ENCODE results near the gene B3GALT6. TPM values are rescaled to one million over a fixed set of nuclear protein-coding genes. Genes with fewer than 3 reads are reported as not detected.

Gene B3GALT6
- total RNA-seq, 1 experiment from 2014 or later = 46.4 TPM

- ChIA-PET POLR2A (no interaction called here), CTCF (no interaction called here)
- in situ Hi-C loops (cut with HindIII; ENCODE audit: low pct_unique_long_range_greater_than_20kb, low sequenced_read_pairs) = no loop called here
- TF ChIP-seq TCF7L2 (IDR thresholded peaks at IDR 0.05; ENCODE audit: low read depth, low read length) (no peak), POLR2AphosphoS5 (IDR thresholded peaks at IDR 0.05; ENCODE audit: low read depth, low read length) (no peak), SIN3A (IDR thresholded peaks at IDR 0.05; ENCODE audit: borderline replicate concordance, insufficient read depth, low read depth, low read length) (no peak), REST (IDR thresholded peaks at IDR 0.05; ENCODE audit: insufficient read depth in 1 of 2, low read depth in 2 of 2, low read length in 1 of 2) (no peak), CTCF (IDR thresholded peaks at IDR 0.05) (no peak)
- BruUV-seq (replicated peaks) = no TSS peak
- no peak for ATAC-seq
- Histone ChIP-seq H3K9me3 (ENCODE audit: control insufficient read depth, insufficient read depth, low read depth, low read length) (no peaks in the 10 kb centered on the region), H3K4me3 (ENCODE audit: low read depth in 2 of 2, low read length in 2 of 2) (no peak overlapping the region), H3K36me3 (ENCODE audit: control insufficient read depth, insufficient read depth, low read length) (no peaks in the 10 kb centered on the region; the same call in 1 of the 2 replicates), H3K27ac (ENCODE audit: low read length) (no peak overlapping the region), H3K27me3 (ENCODE audit: control insufficient read depth, insufficient read depth, low read length) (no peaks in the 10 kb centered on the region), H3K4me1 (ENCODE audit: control insufficient read depth, insufficient read depth, low read length) (peaks cover 17% of the 10 kb centered on the region)
- no peak for DNase-seq (ENCODE audit: low read depth, low spot score)
- intact Hi-C loops (cut with micrococcal nuclease; ENCODE audit: unreplicated experiment) = no loop called here
Measured at GRCh38 chr1:1268284-1268682, 36.2 kb downstream of the B3GALT6 start.

- H3K36me3 ChIP-seq (ENCODE audit: control insufficient read depth, insufficient read depth, low read length) = no peaks in the 10 kb centered on the region; the same call in 1 of the 2 replicates
- DNase-seq (ENCODE audit: low read depth, low spot score) = no peak
- CTCF ChIA-PET = no interaction called here
- BruUV-seq (replicated peaks) = no TSS peak
- H3K4me3 ChIP-seq (ENCODE audit: low read depth in 2 of 2, low read length in 2 of 2) = no peak overlapping the region
- TF ChIP-seq POLR2AphosphoS5 (IDR thresholded peaks at IDR 0.05; ENCODE audit: low read depth, low read length) (no peak), CTCF (IDR thresholded peaks at IDR 0.05) (no peak), REST (IDR thresholded peaks at IDR 0.05; ENCODE audit: insufficient read depth in 1 of 2, low read depth in 2 of 2, low read length in 1 of 2) (no peak), SIN3A (IDR thresholded peaks at IDR 0.05; ENCODE audit: borderline replicate concordance, insufficient read depth, low read depth, low read length) (no peak), TCF7L2 (IDR thresholded peaks at IDR 0.05; ENCODE audit: low read depth, low read length) (no peak)
- H3K4me1 ChIP-seq (ENCODE audit: control insufficient read depth, insufficient read depth, low read length) = peaks cover 21% of the 10 kb centered on the region
- intact Hi-C loops (cut with micrococcal nuclease; ENCODE audit: unreplicated experiment) (no loop called here), in situ Hi-C loops (cut with HindIII; ENCODE audit: low pct_unique_long_range_greater_than_20kb, low sequenced_read_pairs) (no loop called here)
- H3K27me3 ChIP-seq (ENCODE audit: control insufficient read depth, insufficient read depth, low read length) = no peaks in the 10 kb centered on the region
- no peak for ATAC-seq
- POLR2A ChIA-PET = no interaction called here
- H3K9me3 ChIP-seq (ENCODE audit: control insufficient read depth, insufficient read depth, low read depth, low read length) = no peaks in the 10 kb centered on the region
- H3K27ac ChIP-seq (ENCODE audit: low read length) = no peak overlapping the region
Measured at GRCh38 chr1:1270813-1271212, 38.8 kb downstream of the B3GALT6 start.

All from Panc1 (cell line).